Measurements from ENCODE around the gene GRK4.

Gene GRK4

DNA sequence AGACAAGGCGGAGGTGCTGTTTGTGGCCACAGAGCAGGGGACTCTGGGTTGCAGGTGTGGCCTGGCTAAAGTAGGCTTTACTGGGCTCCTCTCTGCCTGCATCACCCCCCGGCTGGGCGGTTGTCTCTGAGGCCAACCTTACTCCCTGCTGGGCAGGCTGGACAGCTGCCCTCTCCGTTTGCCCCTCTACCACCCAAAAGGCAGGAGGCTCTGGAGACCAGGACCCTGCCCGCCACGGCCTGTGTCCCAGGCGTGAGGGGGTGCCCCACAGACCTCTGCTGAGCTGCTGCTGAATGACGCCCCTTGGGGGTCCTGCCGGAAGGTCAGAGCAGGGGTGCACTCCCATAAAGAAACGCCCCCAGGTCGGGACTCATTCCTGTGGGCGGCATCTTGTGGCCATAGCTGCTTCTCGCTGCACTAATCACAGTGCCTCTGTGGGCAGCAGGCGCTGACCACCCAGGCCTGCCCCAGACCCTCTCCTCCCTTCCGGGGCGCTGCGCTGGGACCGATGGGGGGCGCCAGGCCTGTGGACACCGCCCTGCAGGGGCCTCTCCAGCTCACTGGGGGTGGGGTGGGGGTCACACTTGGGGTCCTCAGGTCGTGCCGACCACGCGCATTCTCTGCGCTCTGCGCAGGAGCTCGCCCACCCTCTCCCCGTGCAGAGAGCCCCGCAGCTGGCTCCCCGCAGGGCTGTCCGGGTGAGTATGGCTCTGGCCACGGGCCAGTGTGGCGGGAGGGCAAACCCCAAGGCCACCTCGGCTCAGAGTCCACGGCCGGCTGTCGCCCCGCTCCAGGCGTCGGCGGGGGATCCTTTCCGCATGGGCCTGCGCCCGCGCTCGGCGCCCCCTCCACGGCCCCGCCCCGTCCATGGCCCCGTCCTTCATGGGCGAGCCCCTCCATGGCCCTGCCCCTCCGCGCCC, 110.0 kb downstream of the GRK4 start:
- DNase-seq (ENCODE audit: low read depth), result no peak

GRCh38 chr4:3074078-3074845, 110.9 kb downstream of the GRK4 start, which contains the start of the genes HTT and HTT-AS:
Gene HTT, plus strand, starts transcription at chr4:3074681. Its CDS starts 145 bp downstream, at chr4:3074826.
Gene HTT-AS, minus strand, starts transcription at chr4:3074538.
- peak; percentile 95 for DNase-seq (ENCODE audit: low read depth)

DNA sequence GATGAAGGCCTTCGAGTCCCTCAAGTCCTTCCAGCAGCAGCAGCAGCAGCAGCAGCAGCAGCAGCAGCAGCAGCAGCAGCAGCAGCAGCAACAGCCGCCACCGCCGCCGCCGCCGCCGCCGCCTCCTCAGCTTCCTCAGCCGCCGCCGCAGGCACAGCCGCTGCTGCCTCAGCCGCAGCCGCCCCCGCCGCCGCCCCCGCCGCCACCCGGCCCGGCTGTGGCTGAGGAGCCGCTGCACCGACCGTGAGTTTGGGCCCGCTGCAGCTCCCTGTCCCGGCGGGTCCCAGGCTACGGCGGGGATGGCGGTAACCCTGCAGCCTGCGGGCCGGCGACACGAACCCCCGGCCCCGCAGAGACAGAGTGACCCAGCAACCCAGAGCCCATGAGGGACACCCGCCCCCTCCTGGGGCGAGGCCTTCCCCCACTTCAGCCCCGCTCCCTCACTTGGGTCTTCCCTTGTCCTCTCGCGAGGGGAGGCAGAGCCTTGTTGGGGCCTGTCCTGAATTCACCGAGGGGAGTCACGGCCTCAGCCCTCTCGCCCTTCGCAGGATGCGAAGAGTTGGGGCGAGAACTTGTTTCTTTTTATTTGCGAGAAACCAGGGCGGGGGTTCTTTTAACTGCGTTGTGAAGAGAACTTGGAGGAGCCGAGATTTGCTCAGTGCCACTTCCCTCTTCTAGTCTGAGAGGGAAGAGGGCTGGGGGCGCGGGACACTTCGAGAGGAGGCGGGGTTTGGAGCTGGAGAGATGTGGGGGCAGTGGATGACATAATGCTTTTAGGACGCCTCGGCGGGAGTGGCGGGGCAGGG, 111.7 kb downstream of the GRK4 start:
- DNase-seq (ENCODE audit: low read depth), result no peak

DNA sequence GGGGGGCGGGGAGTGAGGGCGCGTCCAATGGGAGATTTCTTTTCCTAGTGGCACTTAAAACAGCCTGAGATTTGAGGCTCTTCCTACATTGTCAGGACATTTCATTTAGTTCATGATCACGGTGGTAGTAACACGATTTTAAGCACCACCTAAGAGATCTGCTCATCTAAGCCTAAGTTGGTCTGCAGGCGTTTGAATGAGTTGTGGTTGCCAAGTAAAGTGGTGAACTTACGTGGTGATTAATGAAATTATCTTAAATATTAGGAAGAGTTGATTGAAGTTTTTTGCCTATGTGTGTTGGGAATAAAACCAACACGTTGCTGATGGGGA, 112.2 kb downstream of the GRK4 start:
- no peak for DNase-seq (ENCODE audit: low read depth)

DNA sequence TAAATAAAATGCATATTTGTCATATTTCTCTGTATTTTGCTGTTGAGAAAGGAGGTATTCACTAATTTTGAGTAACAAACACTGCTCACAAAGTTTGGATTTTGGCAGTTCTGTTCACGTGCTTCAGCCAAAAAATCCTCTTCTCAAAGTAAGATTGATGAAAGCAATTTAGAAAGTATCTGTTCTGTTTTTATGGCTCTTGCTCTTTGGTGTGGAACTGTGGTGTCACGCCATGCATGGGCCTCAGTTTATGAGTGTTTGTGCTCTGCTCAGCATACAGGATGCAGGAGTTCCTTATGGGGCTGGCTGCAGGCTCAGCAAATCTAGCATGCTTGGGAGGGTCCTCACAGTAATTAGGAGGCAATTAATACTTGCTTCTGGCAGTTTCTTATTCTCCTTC, 114.4 kb downstream of the GRK4 start:
- no peak for DNase-seq (ENCODE audit: low read depth)

GRCh38 chr4:3079694-3080123, 116.3 kb downstream of the GRK4 start:
- DNase-seq (ENCODE audit: low read depth), result no peak

DNA sequence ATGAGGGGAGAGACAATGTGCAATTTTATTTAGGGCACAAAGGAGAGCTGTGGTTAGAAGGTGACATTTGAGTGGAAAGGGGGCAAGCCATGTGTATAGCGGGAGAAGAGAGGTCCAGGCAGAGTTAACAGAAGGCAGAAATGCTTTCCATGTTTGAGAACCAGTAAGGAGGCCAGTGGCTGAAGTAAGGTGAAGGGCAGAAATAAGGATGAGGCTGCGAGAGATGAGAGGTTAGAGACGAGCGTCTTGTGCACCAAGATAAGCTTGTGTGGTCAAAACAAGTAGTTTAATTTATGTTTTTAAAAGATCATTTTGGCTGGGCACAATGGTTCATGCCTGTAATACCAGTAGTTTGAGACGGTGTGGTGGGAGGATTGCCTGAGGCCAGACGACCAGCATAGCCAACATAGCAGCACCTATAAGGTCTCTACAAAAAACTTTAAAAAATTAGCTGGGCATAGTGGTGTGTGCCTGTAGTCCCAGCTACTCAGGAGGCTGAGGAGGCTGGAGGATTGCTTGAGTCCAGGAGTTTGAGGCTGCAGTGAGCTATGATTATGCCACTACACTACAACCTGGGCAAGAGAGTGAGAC, 119.6 kb downstream of the GRK4 start:
- DNase-seq (ENCODE audit: low read depth), result no peak

DNA sequence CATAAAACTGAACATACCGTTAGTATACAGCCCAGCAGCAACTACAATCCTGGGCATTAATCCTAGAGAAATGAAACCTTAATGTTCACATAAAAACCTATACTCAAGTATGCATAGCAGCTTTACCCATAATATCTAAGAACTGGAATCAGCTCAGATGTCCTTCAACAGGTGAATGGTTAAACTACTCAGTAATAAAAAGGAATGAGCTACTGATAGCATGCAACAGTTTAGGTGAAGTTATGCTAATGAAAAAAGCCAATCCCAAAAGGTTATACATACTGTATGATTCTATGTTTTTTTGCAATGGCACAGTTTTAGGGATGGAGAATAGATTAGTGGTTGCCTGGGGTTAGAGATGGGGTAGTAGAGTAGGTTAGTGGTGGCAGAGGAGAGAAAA, 120.4 kb downstream of the GRK4 start:
- DNase-seq (ENCODE audit: low read depth), result no peak

- DNase-seq (ENCODE audit: low read depth), result no peak
These were observed 122.7 kb downstream of the GRK4 start for GRCh38 chr4:3085948-3086670.

DNA sequence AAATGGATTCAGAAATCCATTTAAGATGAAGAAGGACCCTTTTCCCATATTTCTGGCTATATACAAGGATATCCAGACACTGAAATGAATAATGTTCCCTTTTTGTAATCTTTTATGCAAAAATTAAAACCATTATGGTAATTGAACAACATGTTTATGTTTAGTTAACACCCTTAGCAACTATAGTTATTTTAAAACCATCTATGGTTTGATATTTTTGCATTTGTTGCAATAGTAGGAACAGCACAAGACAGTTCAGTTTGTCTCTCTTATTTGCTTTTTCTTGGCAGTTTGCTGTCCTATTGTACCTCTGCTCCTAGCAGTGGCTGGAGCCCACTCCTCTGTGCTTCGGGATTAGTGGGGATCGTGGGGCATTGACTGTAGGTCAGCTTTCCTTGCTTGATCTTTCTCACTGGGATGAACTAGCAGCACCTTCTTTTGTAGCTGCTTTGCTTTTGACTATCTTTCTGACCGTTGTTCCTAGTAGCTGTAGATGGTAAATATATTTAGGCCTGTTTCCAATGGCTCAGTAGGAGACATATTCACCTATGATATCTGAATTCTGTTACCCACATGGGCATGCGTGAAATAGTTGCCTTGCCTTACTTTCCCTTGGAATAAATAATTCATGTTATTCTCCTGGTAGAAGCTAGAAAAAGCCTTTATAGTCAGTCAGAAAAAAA, 123.9 kb downstream of the GRK4 start:
- no peak for DNase-seq (ENCODE audit: low read depth)
